Cerebellar cortex (tissue), 1 donor: ENCODE data around the gene TRIO.
"Not testable (repeated sequence)": the region's sequence is repeated elsewhere in the genome, so short reads cannot be mapped to it uniquely, and the experiment has no call there.

Experiments
- DNase-seq: peaks from one replicate; pipeline ENCODE4 v3.0.0-alpha.2; 2015; ENCODE audit warnings: low spot score

Gene TRIO

DNA sequence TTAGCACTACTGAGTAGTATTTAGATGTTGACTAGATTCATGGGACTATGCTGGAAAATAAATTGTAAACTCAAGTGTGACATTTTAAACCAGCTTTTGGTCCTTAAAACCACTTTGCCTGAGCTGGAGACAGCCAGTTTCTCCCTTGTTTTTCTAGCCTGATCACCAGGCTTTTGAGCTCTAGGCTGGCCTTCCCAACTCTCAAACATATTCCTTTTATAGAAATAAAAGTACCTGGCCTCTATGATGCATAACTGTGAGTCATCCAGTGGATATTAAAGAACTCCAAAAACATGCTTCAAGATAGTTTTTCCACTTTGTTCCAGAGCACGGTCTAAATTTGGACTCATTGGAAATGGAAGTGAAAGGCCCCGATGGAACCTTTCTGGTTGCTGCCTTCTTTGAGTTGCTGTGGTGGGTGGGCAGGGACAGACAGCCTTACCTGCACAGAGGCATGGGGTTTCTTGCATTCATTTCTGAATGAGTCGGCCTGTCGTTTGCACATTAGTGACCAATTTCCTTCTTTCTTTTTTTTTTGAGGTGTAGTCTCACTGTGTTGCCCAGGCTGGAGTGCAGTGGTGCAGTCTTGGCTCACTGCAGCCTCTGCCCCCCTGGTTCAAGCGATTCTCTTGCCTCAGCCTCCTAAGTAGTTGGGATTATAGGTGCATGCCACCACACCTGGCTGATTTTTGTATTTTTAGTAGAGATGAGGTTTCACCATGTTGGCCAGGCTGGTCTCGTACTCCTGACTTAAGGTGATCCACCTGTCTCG lies 43.1 kb downstream of the TRIO start:
- no peak for DNase-seq

GRCh38 chr5:14187157-14187556 lies 44.0 kb downstream of the TRIO start:
- DNase-seq: no peak

DNA sequence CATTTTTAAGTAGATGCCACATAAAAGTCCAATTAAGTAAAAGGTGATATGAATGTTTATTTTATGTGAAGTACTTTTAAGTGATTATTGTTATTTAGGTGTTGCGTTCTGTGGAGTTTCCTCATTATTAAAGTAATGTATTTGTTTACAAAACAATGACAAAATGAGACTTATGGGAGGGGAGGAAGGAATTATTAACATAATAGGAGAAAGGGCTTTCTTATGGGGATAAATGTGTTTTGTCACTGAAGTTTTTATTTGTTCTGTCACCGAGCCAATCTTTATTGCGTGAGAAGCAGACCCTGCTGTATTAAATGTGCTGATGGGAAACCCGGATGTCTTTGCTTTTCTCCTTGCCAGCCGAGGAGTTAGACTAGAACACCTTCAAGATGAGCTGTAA lies 44.5 kb downstream of the TRIO start:
- no peak for DNase-seq

DNA sequence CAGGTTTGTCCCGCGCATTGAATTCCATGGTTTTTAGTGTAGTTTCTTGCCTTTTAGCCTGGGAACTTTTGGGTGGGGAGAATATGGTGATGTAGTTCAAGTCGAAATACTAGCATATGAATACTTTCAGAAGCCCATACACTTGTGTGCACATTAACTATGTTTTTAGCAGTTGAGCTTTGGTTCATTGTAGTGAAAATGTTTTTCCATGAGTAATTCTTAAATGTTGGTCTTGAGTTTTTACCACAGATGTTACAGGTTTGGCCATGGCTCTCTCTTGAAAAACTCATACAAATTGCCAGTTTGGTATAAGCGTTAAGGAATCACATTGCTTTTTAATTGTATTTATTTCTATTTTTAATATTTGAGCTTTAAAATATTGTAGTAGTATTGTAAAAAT lies 45.6 kb downstream of the TRIO start:
- no peak for DNase-seq

DNA sequence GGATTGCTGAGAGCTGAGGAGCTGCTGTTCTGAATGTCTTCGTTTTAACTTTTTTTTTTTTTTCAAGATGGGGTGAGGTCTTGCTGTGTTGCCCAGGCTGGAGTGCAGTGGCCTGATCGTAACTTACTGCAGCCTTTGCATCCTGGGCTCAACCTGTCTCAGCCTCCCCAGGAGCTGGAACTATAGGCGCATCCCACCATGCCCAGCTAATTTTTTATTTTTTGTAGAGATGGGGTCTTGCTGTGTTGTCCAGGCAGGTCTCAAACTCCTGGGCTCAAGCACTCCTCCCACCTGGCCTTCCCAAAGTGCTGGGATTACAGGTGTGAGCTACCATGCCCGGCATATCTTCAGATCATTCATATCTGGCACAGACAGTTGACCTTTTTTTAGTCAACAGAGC lies 46.5 kb downstream of the TRIO start:
- no peak for DNase-seq

DNA sequence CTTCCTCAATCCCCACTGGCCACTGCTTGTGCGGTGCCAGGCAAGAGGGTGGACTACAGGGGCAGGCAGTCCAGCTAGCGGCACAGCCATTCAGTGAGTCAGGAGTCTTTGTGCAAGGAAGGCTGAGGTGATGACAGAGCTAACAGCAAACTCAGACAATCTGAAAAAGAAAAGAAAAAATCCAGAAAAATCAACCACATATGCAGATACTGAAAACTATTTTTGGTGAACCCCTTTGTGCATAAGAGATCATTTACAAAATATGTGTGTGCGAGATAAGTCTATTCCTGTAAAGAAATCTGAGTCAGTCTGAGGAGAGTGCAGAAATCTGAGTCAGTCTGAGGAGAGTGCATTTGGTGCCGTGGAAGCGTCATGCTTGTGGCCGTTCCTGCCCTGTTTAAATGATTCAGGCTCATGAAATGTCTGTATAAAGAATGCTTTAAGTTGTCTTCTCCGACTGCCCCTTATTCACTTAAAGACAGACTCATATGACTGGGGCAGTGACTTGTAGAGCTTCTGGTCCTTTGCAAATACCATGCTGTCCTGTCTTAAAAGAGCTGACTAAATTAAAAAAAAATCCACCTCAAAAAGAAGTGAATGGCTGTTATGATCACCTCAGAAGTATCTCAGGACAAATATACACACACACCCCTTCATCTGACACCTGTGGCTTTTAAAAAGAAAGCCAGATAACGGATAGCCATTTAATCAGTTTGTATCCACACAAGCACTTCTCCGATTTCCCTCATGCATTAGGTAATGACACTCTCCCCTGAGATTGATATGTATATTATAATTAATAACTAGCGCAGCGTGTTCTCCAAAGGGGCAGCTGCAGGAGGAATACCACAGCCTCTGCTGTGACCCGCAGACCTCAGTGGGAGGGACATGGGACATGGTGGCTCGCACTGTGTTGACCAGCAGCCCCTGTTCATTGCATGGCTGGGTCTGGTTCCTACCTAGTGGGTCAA lies 47.3 kb downstream of the TRIO start:
- DNase-seq: peak; percentile 75

DNA sequence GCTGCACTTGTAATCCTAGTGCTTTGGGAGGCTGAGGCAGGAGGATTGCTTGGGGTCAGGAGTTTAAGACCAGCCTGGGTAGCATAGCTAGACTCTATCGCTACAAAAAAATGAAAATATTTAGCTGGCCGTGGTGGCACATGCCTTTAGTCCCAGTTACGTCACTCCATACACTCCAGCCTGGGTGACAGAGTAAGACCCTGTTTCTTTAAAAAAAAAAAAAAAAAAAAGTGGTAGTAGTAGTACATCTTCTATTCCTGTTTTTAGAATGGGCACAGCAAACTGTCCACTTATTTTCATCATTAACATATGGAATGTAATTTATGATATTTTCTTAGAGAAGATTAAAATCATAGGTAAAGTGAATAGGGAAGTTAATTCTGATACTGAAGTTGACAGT lies 48.2 kb downstream of the TRIO start:
- no peak for DNase-seq

- DNase-seq: no peak
These were observed 50.4 kb downstream of the TRIO start for GRCh38 chr5:14193496-14193895.

DNA sequence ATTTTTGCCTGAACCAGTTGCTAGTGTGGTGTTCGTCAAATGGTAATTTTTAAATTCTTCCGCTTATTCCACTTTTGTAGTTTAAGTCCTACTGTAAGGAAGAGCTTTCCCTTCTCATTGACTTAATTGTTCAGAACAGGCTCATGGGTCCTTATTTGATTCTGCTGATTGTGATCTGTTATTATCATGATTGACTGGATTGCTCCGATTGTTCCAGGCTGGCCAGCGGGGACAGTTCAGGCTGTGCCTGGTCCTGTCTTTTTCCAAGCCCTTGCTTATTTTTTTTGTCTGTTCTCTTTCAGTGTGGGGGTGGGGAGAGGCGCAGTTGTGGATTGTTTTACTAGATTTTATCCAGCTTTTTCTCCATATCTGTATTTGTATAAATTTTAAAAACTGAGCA lies 52.4 kb downstream of the TRIO start:
- DNase-seq: no peak

- DNase-seq: no peak
These were observed 53.9 kb downstream of the TRIO start for GRCh38 chr5:14197056-14197455.

- no peak for DNase-seq
These were observed 56.8 kb downstream of the TRIO start for GRCh38 chr5:14199902-14200301.

GRCh38 chr5:14200312-14200990 lies 57.3 kb downstream of the TRIO start:
- no peak for DNase-seq

GRCh38 chr5:14201325-14202045 lies 58.3 kb downstream of the TRIO start:
- DNase-seq: no peak

- DNase-seq: no peak
These were observed 59.3 kb downstream of the TRIO start for GRCh38 chr5:14202462-14202861.

- no peak for DNase-seq
These were observed 61.0 kb downstream of the TRIO start for GRCh38 chr5:14204011-14204670.

GRCh38 chr5:14204785-14205321 lies 61.7 kb downstream of the TRIO start:
- peak; percentile 45 for DNase-seq

DNA sequence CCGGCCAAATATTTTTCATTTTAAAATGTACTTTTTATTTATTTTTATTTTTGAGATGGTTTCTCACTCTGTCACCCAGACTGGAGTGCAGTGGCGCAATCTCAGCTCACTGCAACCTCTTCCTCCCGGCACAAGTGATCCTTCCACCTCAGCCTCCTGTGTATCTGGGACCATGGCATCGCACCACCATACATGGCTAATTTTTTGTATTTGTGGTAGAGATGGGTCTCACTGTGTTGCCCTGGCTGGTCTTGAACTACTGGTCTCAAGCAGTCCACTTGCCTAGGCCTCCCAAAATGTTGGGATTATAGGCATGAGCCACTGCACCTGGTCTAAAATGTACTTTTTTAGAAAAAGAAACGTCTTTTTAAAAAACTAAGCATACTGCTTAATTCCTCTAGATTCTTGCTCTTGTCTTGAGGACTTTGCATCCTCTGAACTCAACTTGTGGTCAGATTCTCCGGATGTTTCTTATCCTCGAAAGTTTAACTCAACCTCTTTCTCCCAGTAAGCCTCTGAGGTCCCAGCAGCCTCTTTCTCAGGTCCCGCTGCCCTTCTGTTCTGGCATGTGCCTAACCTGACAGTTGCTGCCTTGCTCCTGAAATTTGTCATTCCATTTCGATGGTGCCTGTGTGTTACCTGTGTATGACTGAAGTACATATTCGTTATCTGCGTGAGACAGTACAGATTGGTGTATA lies 63.0 kb downstream of the TRIO start:
- no peak for DNase-seq

GRCh38 chr5:14207428-14207827 lies 64.3 kb downstream of the TRIO start:
- not testable (repeated sequence) for DNase-seq

GRCh38 chr5:14208071-14209021 lies 65.2 kb downstream of the TRIO start:
- no peak for DNase-seq
